Measurements from ENCODE around the gene HTT-AS. TPM values are rescaled to one million over a fixed set of nuclear protein-coding genes. Genes with fewer than 3 reads are reported as not detected.
A peak's percentile ranks its signal among the peaks of the same experiment; 100 is the strongest.

Gene HTT-AS
- total and polyA plus RNA-seq, 2 experiments from 2014 or later: not detected

DNA sequence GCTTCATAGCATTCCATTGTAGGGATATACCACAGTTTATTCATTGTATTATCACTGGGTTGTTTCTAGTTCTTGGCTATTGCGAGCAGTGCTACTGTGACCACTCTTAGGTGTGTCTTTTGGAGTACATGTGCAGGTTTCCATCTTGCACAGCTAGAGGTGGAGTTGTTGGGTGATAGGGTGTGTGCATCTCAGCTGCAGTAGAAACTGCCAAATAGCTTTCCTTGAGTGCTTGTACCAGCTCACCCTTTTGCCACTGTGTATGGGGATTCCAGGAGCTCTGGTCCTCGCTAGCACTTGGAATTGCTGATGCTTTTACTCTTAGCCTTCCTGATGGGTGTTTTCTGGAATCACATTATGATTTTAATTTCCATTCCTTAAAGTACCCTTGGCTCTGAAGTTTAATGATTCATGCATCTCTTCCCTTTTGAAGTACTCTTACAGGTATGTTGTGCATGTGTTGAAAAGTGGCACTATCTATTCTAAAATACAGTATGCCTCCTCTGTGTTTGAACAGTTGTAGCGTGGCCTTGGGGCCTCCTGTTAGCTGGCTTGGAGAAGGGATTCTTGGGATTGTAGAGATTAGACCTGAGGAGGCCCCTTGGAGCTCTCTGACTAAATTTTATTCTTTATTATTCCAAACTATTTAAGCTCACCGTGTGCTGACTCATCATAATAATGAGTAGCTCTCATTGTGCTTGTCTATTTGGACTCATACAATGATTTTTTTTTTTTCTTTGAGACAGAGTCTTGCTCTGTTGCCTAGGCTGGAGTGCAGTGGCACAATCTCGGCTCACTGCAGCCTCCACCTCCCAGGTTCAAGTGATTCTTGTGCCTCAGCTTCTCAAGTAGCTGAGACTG lies 38.5 kb upstream of the HTT-AS start:
- Histone ChIP-seq H3K27ac (peak overlapping the region; percentile 86), H3K4me2 (peak overlapping the region; percentile 22)

DNA sequence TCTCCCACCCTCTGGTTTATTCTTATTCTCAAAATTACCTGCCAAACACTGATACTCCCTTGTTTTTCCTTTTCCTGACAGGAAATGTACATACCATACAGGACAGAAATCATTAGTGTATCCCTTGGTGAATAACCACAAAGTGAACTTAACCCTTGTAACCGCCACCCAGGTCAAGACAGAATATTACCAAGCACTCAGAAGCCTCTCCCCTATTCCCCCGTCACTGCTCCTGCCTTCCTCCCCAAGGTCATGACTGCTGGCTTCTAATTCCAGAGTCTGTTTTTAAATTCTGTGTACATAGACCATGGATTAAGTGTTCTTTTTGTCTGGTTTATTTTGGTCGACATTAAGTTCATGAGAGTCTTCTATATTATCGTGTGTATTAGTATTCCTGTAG lies 37.9 kb upstream of the HTT-AS start:
- H3K4me2 ChIP-seq: peak overlapping the region; percentile 22

More for the DNA sequence above, 38.5 kb upstream of the HTT-AS start:
- no peak overlapping the region for H3K4me3 ChIP-seq
- peaks cover 8% of the 10 kb centered on the region for H3K79me2 ChIP-seq
- 83% methylated on average over 5 of the region's 5 CpGs for WGBS (ENCODE audit: low lambda C conversion rate, missing lambda C conversion rate)
- no peaks in the 10 kb centered on the region for H3K27me3 ChIP-seq
- TF ChIP-seq EZH2 (IDR thresholded peaks at IDR 0.05; ENCODE audit: borderline replicate concordance): no peak
- H4K20me1 ChIP-seq (ENCODE audit: insufficient read depth, poor library complexity, severe bottlenecking): no peaks in the 10 kb centered on the region
- no peaks in the 10 kb centered on the region for H3K36me3 ChIP-seq (replicated peaks; ENCODE audit: insufficient read depth, low read depth)
- no peaks in the 10 kb centered on the region for H3K9me3 ChIP-seq (ENCODE audit: low read depth)
- DNase-seq (ENCODE audit: low spot score): no peak
- no peak overlapping the region for H2AFZ ChIP-seq
- peaks cover 25% of the 10 kb centered on the region for H3K4me1 ChIP-seq (ENCODE audit: insufficient read depth)
- no peaks in the 10 kb centered on the region for H3K9me2 ChIP-seq (replicated peaks; ENCODE audit: insufficient read depth)

DNA sequence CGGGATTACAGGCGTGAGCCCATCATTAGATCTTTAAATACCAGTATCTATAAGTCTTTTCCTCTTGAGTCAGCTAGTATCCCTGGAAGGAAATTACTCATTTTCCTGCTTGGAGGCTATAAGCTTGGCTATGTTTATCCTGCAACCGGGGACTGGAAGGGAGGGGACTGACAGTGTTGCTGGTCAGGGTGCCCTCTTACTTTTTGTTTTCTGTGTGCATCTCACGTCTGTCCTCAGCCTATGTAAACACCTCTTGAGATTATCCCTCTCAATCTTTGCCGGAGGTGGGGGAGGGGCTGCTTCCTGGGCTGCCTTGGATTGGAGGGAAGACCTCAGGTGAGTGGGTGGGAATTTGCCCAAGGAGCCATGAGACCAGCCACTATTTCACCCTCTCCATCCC lies 37.1 kb upstream of the HTT-AS start:
- no peak overlapping the region for H3K4me3 ChIP-seq
- no peak overlapping the region for H2AFZ ChIP-seq
- no peaks in the 10 kb centered on the region for H3K9me3 ChIP-seq (ENCODE audit: low read depth)
- WGBS (ENCODE audit: low lambda C conversion rate, missing lambda C conversion rate): 46% methylated on average over 5 of the region's 5 CpGs
- TF ChIP-seq EZH2 (IDR thresholded peaks at IDR 0.05; ENCODE audit: borderline replicate concordance): no peak
- no peak for TF ChIP-seq EZH2phosphoT487 (IDR thresholded peaks at IDR 0.05; ENCODE audit: low read depth, severe bottlenecking, unreplicated experiment)
- TF ChIP-seq, protein P1, sequence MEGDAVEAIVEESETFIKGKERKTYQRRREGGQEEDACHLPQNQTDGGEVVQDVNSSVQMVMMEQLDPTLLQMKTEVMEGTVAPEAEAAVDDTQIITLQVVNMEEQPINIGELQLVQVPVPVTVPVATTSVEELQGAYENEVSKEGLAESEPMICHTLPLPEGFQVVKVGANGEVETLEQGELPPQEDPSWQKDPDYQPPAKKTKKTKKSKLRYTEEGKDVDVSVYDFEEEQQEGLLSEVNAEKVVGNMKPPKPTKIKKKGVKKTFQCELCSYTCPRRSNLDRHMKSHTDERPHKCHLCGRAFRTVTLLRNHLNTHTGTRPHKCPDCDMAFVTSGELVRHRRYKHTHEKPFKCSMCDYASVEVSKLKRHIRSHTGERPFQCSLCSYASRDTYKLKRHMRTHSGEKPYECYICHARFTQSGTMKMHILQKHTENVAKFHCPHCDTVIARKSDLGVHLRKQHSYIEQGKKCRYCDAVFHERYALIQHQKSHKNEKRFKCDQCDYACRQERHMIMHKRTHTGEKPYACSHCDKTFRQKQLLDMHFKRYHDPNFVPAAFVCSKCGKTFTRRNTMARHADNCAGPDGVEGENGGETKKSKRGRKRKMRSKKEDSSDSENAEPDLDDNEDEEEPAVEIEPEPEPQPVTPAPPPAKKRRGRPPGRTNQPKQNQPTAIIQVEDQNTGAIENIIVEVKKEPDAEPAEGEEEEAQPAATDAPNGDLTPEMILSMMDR (IDR thresholded peaks at IDR 0.05; ENCODE audit: poor library complexity): no peak
- peaks cover 8% of the 10 kb centered on the region for H3K79me2 ChIP-seq
- DNase-seq (ENCODE audit: low spot score): peak; percentile 21
- no peaks in the 10 kb centered on the region for H3K27me3 ChIP-seq
- no peaks in the 10 kb centered on the region for H3K9me2 ChIP-seq (replicated peaks; ENCODE audit: insufficient read depth)
- no peaks in the 10 kb centered on the region for H3K36me3 ChIP-seq (replicated peaks; ENCODE audit: insufficient read depth, low read depth)
- peaks cover 29% of the 10 kb centered on the region for H3K4me1 ChIP-seq (ENCODE audit: insufficient read depth)
- no peaks in the 10 kb centered on the region for H4K20me1 ChIP-seq (ENCODE audit: insufficient read depth, poor library complexity, severe bottlenecking)
- peak overlapping the region; percentile 22 for H3K4me2 ChIP-seq
- H3K27ac ChIP-seq: peak overlapping the region; percentile 86

More for the DNA sequence above, 37.9 kb upstream of the HTT-AS start:
- H3K4me1 ChIP-seq (ENCODE audit: insufficient read depth): peaks cover 25% of the 10 kb centered on the region
- TF ChIP-seq EZH2 (IDR thresholded peaks at IDR 0.05; ENCODE audit: borderline replicate concordance): no peak
- TF ChIP-seq, protein P1 (IDR thresholded peaks at IDR 0.05; ENCODE audit: poor library complexity): no peak
- TF ChIP-seq EZH2phosphoT487 (IDR thresholded peaks at IDR 0.05; ENCODE audit: low read depth, severe bottlenecking, unreplicated experiment): no peak
- WGBS (ENCODE audit: low lambda C conversion rate, missing lambda C conversion rate): 80% methylated on average over 4 of the region's 4 CpGs
- no peaks in the 10 kb centered on the region for H3K9me2 ChIP-seq (replicated peaks; ENCODE audit: insufficient read depth)
- no peaks in the 10 kb centered on the region for H4K20me1 ChIP-seq (ENCODE audit: insufficient read depth, poor library complexity, severe bottlenecking)
- H3K9me3 ChIP-seq (ENCODE audit: low read depth): no peaks in the 10 kb centered on the region
- H2AFZ ChIP-seq: no peak overlapping the region
- H3K27me3 ChIP-seq: no peaks in the 10 kb centered on the region
- H3K79me2 ChIP-seq: peaks cover 8% of the 10 kb centered on the region
- no peak overlapping the region for H3K4me3 ChIP-seq
- H3K27ac ChIP-seq: peak overlapping the region; percentile 86
- DNase-seq (ENCODE audit: low spot score): no peak
- no peaks in the 10 kb centered on the region for H3K36me3 ChIP-seq (replicated peaks; ENCODE audit: insufficient read depth, low read depth)

DNA sequence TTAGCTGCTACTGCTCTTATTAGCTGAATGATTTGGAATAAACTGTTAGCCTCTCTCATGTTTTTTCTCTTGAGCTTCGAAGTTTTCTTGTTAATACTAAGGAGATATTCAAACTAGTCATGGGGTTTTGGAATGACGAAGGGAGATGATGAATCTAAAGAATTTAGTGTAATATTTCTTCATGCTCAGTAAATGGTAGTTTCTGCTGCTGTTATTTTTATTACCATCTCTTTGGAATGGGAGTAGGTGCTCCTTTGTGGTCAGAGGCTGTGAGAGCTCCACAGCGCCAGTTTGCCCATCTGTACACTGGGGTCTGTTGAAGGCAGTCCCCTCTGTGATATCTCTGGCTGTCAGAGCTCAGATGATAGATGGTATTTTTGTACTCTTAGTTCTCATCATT lies 33.9 kb upstream of the HTT-AS start:
- peaks cover 21% of the 10 kb centered on the region for H3K4me1 ChIP-seq (ENCODE audit: insufficient read depth)
- H3K9me2 ChIP-seq (replicated peaks; ENCODE audit: insufficient read depth): no peaks in the 10 kb centered on the region
- no peak overlapping the region for H3K4me3 ChIP-seq
- H2AFZ ChIP-seq: no peak overlapping the region
- TF ChIP-seq EZH2 (IDR thresholded peaks at IDR 0.05; ENCODE audit: borderline replicate concordance) (no peak), EZH2phosphoT487 (IDR thresholded peaks at IDR 0.05; ENCODE audit: low read depth, severe bottlenecking, unreplicated experiment) (no peak)
- TF ChIP-seq, protein P1 (IDR thresholded peaks at IDR 0.05; ENCODE audit: poor library complexity): no peak
- no peaks in the 10 kb centered on the region for H3K9me3 ChIP-seq (ENCODE audit: low read depth)
- H3K4me2 ChIP-seq: no peak overlapping the region
- WGBS (ENCODE audit: low lambda C conversion rate, missing lambda C conversion rate): 96% methylated on average over 3 of the region's 3 CpGs
- no peaks in the 10 kb centered on the region for H3K27me3 ChIP-seq
- DNase-seq (ENCODE audit: low spot score): no peak
- H3K36me3 ChIP-seq (replicated peaks; ENCODE audit: insufficient read depth, low read depth): no peaks in the 10 kb centered on the region
- no peaks in the 10 kb centered on the region for H4K20me1 ChIP-seq (ENCODE audit: insufficient read depth, poor library complexity, severe bottlenecking)
- peak overlapping the region; percentile 65 for H3K27ac ChIP-seq
- peaks cover 8% of the 10 kb centered on the region for H3K79me2 ChIP-seq

All from hepatocyte (in vitro differentiated cells).